HCEC 1CT (cell line): ENCODE measurements around the gene NHEJ1.
A peak's percentile ranks its signal among the peaks of the same experiment; 100 is the strongest.

Source experiments
- DNase-seq: peaks from one replicate; pipeline ENCODE4 v3.0.0-alpha.2; 2017

NHEJ1 gene

DNA sequence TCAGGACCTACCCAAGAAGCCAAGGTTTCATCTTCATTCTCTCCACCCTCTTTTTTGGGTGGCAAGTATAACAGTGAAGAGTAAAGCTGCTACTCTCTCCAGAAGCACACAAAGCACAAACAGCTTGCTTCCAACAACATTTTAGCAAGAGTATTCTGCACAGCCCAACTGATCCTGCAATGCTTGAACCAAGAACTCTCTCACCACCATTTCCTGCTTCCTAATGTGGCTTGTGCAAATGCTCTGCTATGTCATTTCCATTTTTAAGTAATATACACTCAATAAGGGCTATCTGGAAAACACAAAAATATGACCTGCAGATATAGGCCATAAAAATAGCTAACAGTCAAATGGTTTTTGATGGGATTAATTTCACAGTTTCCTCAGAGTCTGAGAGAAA lies 75.8 kb downstream of the NHEJ1 start:
- DNase-seq: no peak

DNA sequence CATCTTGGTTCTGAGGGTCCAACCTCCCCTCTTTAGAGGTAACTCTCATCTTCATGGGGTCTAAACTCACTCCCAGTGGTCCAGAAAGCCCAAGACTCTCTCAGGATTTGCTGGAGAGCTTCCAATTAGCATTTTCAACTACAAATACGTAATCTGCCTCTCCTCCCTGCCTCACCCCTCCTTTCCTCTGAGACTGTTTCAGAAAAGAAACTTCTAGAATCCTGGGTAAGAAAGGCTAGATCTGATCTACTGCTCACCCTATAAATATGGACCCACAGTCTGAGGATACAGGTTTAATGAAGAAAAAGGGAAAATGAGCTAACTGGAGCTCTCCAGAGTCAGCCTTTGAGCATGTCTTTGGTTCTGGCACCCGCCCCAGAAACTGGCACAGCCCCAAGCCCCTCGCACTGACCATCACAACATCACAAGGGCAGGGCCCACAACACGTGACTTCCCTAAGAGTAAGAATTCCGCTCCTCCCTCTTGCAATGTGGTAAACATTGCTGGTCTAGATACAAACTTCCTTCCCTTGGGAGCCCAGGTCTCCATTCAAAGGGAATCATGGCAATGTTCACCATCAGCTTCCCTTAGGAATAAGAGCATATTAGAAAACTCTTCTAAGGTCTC lies 78.2 kb downstream of the NHEJ1 start:
- no peak for DNase-seq

DNA sequence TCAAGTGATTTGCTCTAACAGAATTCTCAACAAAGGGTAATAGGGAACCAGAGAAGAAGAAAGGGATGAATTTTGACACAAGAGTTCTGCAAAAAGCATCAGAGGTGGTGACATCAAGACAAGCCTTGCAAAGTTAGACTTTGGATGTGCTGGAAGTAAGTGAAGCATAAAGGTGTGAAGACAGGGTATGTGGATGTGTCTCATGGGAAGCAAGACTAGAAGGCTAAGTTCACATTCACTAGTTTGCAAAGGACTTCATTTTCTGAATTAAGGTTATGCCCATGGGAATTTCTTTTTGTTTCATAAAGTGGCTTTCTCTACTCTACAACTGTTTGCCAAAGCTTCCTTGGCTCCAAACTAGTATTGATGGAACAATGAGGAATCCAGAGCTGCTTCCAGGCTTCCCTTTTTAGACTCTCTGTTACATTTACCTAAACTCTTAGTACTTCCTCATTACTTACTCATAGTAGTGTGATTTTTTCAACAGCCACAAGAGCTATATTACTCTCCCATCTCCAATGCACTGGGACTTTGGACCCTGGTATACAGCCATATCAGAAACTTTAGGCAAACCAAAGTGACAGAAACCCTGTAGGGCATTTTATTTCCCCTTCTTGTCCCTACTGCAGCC lies 78.8 kb downstream of the NHEJ1 start:
- DNase-seq: no peak

GRCh38 chr2:219081096-219081495 lies 79.5 kb downstream of the NHEJ1 start:
- DNase-seq: no peak

DNA sequence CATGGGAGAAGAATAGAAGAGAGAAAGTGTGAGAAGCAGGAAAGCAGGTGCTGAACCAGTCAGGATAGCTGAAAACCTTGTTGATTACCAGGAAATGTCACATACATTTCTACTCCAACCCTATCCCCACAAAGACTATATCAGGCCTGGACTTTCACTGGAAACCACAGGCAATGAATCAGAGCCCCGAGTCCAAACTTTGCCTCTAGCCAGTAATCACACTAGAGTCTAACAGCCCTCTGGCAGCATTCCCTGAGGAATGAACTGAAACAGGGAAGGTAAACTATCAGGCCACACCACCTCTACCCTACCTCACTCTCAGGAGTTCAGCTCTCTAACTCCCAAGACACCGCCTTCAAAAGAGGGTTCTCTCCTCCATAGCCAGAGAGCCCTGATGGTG lies 81.2 kb downstream of the NHEJ1 start:
- peak; percentile 49 for DNase-seq

DNA sequence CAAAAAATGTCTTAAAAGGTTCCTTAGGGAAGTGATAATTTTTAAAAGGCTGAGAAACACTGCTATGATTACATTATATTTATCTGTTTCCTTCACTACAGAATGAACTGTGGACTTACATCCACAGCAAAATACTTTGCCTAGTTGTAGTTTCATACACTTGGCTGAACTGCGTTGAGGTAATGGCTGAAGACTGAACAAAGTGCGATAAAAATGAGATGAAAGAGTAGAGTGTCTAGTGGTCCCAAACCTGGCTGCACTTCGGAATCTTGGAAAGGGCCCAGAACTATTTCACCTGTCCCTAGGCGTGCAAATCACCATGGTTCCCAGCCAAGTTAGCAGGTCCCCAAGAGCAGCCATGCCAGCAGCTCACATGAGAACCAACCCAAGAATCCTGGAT lies 81.7 kb downstream of the NHEJ1 start:
- DNase-seq: no peak

GRCh38 chr2:219078126-219078525 lies 82.5 kb downstream of the NHEJ1 start:
- DNase-seq: no peak

- no peak for DNase-seq
These were observed 84.4 kb downstream of the NHEJ1 start for GRCh38 chr2:219076253-219076652.

DNA sequence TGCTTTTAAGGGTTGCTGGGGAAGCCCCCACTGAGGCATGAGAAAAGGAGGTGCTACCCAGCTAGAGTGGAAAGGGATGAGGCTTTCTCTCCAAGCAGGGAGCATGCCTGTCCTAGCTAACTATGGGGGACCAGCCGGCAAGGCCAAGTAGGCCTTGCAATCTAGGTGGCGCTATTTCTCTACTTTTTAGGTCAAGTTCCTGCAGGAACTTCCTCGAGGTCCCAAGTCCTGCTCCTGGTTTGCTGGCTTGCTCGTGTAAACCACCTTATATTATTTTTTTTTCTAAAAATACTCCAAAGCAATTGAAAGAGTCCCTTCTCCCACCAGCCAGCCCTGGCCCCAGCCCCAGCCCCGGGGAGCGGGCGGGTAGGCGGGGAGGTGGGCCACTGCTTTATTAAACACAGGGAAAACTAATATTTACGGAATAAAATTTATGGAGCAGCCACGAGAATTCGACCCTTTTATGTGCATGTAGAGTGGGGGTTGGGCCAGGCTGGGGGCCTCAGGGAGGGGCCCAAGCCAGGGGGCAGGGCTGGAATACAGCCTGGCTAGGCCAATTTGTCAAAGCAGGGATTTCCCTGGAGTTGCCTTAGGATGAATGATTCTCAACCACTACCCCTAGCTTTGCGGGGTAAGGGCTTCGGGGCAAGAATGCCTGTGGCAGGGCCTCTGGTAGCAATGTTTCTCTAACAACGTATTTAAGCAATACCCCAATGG lies 87.0 kb downstream of the NHEJ1 start:
- DNase-seq: peak; percentile 74

DNA sequence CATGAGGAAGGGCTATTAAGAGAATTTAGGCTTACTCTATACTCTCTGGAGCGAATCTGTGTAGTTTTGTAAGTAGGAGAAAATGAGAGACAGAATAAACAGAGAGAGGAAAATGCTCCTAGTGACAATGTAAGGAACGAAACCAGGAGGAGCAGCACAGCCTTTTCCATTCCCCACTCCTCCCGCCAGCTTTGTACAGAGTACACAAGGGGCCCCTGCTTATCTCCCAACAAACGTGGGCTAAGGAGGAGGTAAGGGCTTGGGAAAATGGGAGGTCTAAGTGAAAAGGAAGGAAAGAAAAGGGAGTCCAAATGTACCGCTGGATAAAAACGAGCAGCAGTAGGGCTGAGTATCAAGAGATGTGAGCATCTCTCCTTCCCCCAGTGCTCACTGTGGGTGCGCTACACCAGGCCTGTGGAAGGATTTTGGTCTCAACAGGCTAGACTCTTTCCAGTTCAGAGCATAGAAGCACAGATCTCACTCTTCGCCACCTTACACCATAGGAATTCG lies 87.8 kb downstream of the NHEJ1 start:
- DNase-seq: no peak

GRCh38 chr2:219071131-219071816 lies 89.3 kb downstream of the NHEJ1 start:
- DNase-seq: peak; percentile 52

- no peak for DNase-seq
These were observed 95.1 kb downstream of the NHEJ1 start for GRCh38 chr2:219065484-219065883.

DNA sequence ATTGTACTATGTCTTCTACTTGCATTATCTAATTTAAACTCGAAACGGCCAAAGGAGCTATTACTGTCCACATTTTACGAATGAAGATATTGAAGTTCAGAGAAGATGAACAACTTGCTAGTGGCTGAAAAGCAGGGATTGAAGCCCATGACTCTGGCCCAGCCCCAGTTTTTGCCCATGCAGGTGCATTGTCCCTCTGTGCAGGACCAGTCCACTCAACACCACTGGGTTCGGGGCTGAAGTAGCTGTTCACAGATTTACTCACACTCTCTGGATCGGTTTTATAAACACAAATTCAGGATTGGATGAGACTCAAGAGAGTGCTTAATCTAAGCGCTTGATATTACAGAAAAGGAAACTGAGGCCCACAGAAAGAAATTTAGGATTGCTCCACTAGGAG lies 98.5 kb downstream of the NHEJ1 start:
- DNase-seq: no peak

DNA sequence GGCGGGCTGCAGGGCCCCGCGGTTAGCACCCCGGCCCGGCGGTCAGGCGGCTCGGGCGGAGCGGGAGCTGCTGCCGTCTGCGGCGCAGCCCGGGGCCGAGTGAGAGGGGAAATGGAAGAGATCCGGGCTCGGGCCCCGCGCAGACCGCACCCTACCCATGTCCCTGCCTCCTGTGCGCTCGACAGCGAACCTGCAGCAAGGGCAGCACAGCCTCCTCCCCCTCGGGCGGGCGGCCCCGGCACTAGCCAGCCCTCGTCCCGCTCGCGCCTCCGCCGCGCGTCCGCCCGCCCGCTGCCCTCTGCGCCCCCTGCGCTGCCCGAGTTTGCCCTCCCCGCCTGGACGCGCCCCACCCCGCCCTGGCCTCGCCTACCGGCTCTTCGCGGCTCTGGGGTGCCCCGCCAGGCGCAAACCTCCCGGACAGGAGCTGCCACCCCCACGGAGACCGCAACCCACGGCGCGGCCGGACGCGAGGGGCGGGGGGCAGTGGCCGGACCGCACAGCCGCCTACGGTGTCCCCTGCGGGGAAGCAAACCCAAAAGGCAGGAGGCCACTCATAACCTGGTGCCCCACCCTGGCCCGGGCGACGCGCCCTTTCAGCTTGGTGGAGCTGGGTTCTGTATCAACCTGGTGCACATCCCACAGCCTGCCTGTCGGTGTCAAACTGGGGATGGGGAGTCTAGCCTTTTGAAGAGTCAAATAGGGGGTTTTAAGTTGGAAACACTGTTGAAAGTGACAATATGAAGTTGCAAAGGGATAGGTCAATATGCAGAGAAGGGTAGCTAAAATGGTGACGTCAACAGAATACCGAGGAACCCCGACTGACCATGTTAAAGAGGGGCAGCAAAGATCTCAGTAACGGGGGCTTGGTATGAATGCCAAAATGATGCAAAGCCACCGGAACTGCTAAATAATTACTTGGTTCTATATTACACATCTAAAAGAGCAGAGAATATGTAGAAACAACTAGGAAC lies 99.5 kb downstream of the NHEJ1 start, which contains the start of gene IHH:
TSS of gene IHH (minus strand) at position 101 of the 971 bp plus-strand sequence. CDS start 454 bp downstream, outside the sequence.
- no peak for DNase-seq

GRCh38 chr2:219059725-219060682 lies 100.6 kb downstream of the NHEJ1 start:
- DNase-seq: no peak

- DNase-seq: no peak
These were observed 101.3 kb downstream of the NHEJ1 start for GRCh38 chr2:219059375-219059724.

DNA sequence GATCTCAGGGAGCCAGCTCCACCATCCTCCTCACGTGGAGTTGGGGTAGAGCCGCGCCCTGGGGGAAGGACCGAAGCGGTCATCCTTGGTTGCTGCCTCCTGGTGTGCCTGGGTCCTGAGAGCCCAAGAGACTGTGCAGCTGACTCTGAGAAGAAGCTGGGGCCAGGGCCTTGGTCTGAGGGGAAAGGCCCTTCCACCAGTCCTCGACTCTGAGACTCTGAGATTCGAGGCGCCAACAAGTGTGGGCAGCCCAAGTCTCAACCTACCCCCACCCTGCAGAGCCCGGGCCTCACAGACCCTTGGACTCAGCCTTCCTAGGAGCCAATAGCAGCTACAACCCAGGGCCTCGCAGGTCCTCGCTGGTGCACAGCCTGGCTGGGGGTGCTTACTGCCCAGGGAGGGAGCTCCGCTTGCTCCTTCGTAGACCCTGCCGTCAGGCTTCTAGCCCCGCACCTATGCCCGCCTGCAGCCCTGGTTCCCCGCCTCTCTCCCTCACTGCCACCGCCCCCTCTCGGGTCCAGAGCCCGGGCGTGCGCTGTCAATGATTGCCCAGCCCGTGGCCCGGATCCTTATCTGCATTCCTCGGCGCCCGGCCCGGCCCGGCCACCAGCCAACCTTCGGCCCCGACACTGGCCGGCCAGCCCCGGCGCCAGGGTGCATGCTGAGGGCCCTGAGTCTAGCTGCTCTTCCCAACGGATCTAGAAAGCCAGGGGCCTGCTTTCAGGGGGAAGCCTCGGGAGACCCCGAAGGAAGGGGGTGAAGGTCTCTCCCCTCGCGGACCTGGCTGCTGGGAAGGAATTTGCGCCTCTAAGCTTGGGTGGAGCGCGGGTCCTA lies 101.9 kb downstream of the NHEJ1 start:
- no peak for DNase-seq

GRCh38 chr2:219057709-219058540 lies 102.7 kb downstream of the NHEJ1 start:
- peak; percentile 61 for DNase-seq
